Vagina (tissue), 2 donors: ENCODE measurements around the gene TNFSF15. TPM values are rescaled to one million over a fixed set of nuclear protein-coding genes. Genes with fewer than 3 reads are reported as not detected.

Experiments
- DNase-seq, 2 donors: peaks; one replicate each; pipeline ENCODE4 v3.0.0-alpha.2; 2017; ENCODE audit errors: extremely low spot score in 2 of 2
- H3K27ac ChIP-seq: fragments of 200-600 bp; sonication (generic); one replicate; pipeline ENCODE4 v1.5.1; 2019
- H3K27me3 ChIP-seq: fragments of 200-600 bp; sonication (generic); one replicate; pipeline ENCODE4 v1.5.1; 2019
- H3K36me3 ChIP-seq, 2 donors: fragments of 200-600 bp; sonication (generic); one replicate each; pipeline ENCODE4 v1.5.1; 2017 to 2019
- H3K4me1 ChIP-seq: fragments of 200-600 bp; sonication (generic); one replicate; pipeline ENCODE4 v1.5.1; 2019
- H3K4me3 ChIP-seq, 2 donors: fragments of 200-600 bp; sonication (generic); 1 replicate in 1 of 2; 2 replicates in 1 of 2; pipeline ENCODE4 v1.5.1; 2016 to 2019
- H3K9me3 ChIP-seq: fragments of 200-600 bp; sonication (generic); one replicate; pipeline ENCODE4 v1.5.1; 2019
- POLR2A ChIP-seq, 2 donors: fragments of 450-650 bp; IDR thresholded peaks; one replicate each; pipeline ENCODE4 v1.6.1; 2017; ENCODE audit warnings: antibody characterized with exemption in 2 of 2, mild to moderate bottlenecking in 2 of 2, moderate library complexity in 2 of 2
- POLR2AphosphoS5 ChIP-seq, 2 donors: sonication (generic); formaldehyde crosslinking; IDR thresholded peaks; one replicate each; pipeline ENCODE4 v1.9.0; 2017; ENCODE audit warnings: antibody characterized with exemption in 2 of 2, mild to moderate bottlenecking in 2 of 2, low read depth in 1 of 2; ENCODE audit not compliant: insufficient read depth in 1 of 2
- intact Hi-C: fragments of 100-400 bp; cut with DNase I; formaldehyde crosslinking; loops from one replicate; pipeline ENCODE4 v1.15.1; 2023
- total RNA-seq: library from RNA; depleted of rRNA; stranded (reverse); fragments of >200 nt; gene quantifications from one replicate; pipeline ENCODE4 v1.2.3, GENCODE V29; 2016
- TF ChIP-seq, protein P1 (sequence below), 3 experiments: fragments of 450-650 bp in 2 of 3; fragments of 200-600 bp in 1 of 3; sonication (generic) in 1 of 3; IDR thresholded peaks; one replicate each; pipeline ENCODE4 v1.5.1; 2017 to 2019; ENCODE audit warnings: antibody characterized with exemption in 3 of 3, mild to moderate bottlenecking in 2 of 3, moderate library complexity in 2 of 3

Gene TNFSF15
- total RNA-seq, 1 donor from 2014 or later: 0.74 TPM

DNA sequence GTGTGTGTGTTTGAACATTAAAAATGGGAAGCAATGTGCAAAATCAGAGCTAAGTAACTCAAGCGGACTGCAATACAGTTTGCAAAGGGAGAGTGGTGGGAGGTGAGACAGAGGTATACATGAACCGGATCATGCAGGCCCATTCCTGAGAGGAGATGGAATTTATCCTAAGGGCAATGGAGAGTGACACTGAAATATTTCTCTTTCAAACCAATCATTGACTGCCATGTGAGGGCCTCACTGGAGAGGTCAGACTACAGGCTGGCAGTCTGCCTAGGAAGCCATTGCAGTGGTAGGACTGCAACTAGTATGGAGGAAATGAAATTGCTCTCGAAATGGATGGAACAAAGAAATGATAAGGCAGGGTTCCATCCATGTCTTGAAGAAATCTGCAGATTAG is 34.8 kb downstream of the TNFSF15 start:
- H3K27me3 ChIP-seq: no peaks in the 10 kb centered on the region
- TF ChIP-seq POLR2A (IDR thresholded peaks at IDR 0.05) (no peak), POLR2AphosphoS5 (IDR thresholded peaks at IDR 0.05; ENCODE audit: insufficient read depth in 1 of 2, low read depth in 1 of 2) (no peak)
- TF ChIP-seq, protein P1, sequence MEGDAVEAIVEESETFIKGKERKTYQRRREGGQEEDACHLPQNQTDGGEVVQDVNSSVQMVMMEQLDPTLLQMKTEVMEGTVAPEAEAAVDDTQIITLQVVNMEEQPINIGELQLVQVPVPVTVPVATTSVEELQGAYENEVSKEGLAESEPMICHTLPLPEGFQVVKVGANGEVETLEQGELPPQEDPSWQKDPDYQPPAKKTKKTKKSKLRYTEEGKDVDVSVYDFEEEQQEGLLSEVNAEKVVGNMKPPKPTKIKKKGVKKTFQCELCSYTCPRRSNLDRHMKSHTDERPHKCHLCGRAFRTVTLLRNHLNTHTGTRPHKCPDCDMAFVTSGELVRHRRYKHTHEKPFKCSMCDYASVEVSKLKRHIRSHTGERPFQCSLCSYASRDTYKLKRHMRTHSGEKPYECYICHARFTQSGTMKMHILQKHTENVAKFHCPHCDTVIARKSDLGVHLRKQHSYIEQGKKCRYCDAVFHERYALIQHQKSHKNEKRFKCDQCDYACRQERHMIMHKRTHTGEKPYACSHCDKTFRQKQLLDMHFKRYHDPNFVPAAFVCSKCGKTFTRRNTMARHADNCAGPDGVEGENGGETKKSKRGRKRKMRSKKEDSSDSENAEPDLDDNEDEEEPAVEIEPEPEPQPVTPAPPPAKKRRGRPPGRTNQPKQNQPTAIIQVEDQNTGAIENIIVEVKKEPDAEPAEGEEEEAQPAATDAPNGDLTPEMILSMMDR (IDR thresholded peaks at IDR 0.05): no peak
- no peak overlapping the region for H3K27ac ChIP-seq
- H3K36me3 ChIP-seq: no peaks in the 10 kb centered on the region
- no peak for DNase-seq
- no peaks in the 10 kb centered on the region for H3K4me1 ChIP-seq
- no peak overlapping the region for H3K4me3 ChIP-seq
- no peaks in the 10 kb centered on the region for H3K9me3 ChIP-seq
- intact Hi-C loops: no loop called here

DNA sequence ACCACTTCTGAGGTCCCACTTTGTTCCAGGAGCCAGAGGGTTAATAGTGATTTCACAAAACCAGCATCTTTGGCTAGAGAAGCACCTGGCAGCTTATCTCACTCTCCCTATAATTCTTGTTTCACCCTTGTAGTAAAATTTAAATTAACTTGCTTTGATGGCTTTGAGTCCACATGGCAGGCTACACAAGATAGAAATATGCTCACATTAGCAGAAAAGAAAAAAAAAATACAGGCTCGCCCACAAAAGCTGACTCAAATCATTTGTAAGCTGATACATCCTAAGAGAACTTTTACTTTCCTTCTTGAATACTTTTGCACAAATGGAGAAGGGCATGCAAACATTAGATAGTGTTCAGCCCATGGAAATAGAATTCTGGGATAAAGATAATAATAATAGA is 36.2 kb downstream of the TNFSF15 start:
- no peak overlapping the region for H3K27ac ChIP-seq
- no peak for DNase-seq
- intact Hi-C loops: no loop called here

DNA sequence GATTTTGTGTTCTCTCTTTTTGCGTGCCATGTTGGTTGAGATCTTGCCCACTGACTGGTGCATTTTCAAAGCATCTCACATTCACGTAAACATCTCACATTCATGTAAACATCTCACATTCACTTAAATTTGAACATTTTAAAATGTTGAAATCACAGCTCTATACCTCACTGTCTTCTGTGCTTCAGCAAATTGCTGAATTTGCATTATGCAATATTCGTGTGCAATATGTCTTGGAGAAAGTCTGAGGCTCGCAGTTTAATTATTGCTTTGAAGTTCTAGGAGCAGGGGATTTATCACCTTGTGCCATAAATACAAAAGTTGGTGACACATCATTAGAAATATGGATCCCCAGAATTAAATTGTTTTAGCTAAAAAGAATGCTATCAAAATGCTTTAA is 42.6 kb downstream of the TNFSF15 start:
- DNase-seq: no peak
- TF ChIP-seq, protein P1 (IDR thresholded peaks at IDR 0.05): no peak
- TF ChIP-seq POLR2AphosphoS5 (IDR thresholded peaks at IDR 0.05; ENCODE audit: insufficient read depth in 1 of 2, low read depth in 1 of 2) (no peak), POLR2A (IDR thresholded peaks at IDR 0.05) (no peak)
- intact Hi-C loops: no loop called here
- H3K36me3 ChIP-seq: no peaks in the 10 kb centered on the region
- no peak overlapping the region for H3K27ac ChIP-seq
- no peaks in the 10 kb centered on the region for H3K27me3 ChIP-seq
- no peak overlapping the region for H3K4me3 ChIP-seq
- no peaks in the 10 kb centered on the region for H3K9me3 ChIP-seq
- H3K4me1 ChIP-seq: no peaks in the 10 kb centered on the region

More for the DNA sequence above, 36.2 kb downstream of the TNFSF15 start:
- no peak for TF ChIP-seq POLR2AphosphoS5 (IDR thresholded peaks at IDR 0.05; ENCODE audit: insufficient read depth in 1 of 2, low read depth in 1 of 2)
- no peak for TF ChIP-seq POLR2A (IDR thresholded peaks at IDR 0.05)
- TF ChIP-seq, protein P1 (IDR thresholded peaks at IDR 0.05): no peak
- Histone ChIP-seq H3K4me1 (no peaks in the 10 kb centered on the region), H3K36me3 (no peaks in the 10 kb centered on the region), H3K4me3 (no peak overlapping the region), H3K9me3 (no peaks in the 10 kb centered on the region), H3K27me3 (no peaks in the 10 kb centered on the region)

DNA sequence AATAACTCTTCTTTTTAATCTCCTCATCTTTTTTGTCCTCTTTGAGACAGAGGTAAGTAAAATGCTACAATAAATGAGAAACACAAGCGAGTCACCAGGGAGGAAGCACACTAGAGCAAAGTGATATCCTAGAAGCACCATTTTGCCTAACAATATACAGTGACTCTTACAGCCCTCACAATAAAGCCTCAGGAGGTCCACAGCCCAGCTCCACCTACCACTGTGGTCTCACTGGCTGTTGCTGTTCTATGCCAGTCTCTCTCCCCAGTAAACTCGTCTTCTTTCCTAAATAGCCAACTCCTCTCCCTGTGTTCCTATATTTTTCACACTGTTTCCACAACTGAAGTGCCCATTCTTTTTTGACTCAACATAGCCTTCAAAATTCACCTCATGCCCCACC is 44.3 kb downstream of the TNFSF15 start:
- TF ChIP-seq, protein P1 (IDR thresholded peaks at IDR 0.05): no peak
- TF ChIP-seq POLR2AphosphoS5 (IDR thresholded peaks at IDR 0.05; ENCODE audit: insufficient read depth in 1 of 2, low read depth in 1 of 2): no peak
- no peak for TF ChIP-seq POLR2A (IDR thresholded peaks at IDR 0.05)
- H3K27me3 ChIP-seq: no peaks in the 10 kb centered on the region
- H3K36me3 ChIP-seq: no peaks in the 10 kb centered on the region
- no peak overlapping the region for H3K4me3 ChIP-seq
- no peaks in the 10 kb centered on the region for H3K9me3 ChIP-seq
- H3K27ac ChIP-seq: no peak overlapping the region
- intact Hi-C loops: no loop called here
- DNase-seq: no peak
- H3K4me1 ChIP-seq: no peaks in the 10 kb centered on the region

DNA sequence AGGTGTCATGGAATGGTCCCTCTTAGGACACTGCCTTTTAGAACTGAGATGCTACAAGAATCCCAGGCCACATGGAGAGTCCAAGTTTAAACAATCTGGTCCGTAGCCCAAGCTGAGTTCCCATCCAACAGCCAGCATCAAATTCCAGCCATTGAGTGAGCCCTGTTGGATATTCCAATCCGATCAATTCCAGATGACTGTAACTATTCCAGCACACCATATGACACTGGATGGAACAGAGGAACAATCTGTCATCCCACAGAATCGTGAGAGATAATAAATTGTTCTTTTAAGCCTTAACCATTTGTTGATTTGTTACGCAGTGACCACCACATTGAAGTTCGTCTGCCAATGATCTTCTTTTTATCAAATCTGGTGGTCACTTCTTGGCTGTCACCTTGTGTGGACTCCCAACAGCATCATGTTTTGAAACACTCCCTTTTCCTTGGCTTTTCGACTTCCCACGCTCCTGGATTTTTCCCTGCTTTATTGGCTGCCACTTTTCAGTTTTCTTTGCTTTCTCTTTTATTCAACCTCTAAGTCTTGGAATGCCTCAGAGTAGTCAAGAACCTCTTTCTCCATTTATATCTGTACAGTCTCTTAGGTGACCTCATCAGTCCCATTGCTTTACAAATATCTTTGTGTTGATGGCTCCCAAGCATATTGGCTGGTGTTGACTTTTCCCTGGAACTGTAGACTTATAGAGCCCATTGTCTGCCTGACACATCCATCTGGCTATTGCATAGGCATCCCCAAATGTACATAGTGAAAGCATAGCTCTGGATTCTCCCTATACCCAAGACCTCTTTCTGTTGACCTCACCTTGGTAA is 46.1 kb downstream of the TNFSF15 start:
- Histone ChIP-seq H3K4me1 (no peaks in the 10 kb centered on the region), H3K27ac (no peak overlapping the region), H3K36me3 (no peaks in the 10 kb centered on the region), H3K9me3 (no peaks in the 10 kb centered on the region), H3K27me3 (no peaks in the 10 kb centered on the region), H3K4me3 (no peak overlapping the region)
- DNase-seq: no peak
- TF ChIP-seq POLR2A (IDR thresholded peaks at IDR 0.05) (no peak), POLR2AphosphoS5 (IDR thresholded peaks at IDR 0.05; ENCODE audit: insufficient read depth in 1 of 2, low read depth in 1 of 2) (no peak)
- TF ChIP-seq, protein P1 (IDR thresholded peaks at IDR 0.05): no peak
- intact Hi-C loops: no loop called here
